Measurements from ENCODE around the gene NCS1.

DNA sequence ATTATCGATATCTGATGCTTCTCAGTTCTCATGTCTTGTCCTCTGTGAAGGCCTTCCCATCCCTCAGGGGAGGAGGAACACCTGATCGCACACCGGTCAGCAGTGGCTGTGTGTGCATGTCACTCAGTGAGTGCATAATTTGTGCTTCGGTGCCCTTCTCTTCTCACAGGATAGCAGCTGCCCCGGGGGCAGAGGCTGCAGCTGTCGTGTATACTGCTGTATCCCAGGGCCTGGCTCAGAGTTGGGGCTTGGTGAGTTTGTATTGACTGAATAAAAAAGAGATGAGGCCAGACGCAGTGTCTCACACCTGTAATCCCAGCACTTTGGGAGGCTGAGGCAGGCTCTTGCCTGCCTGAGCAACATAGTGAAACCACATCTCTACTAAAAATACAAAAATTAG lies 49.7 kb upstream of the NCS1 start:
- TF ChIP-seq, protein P1, sequence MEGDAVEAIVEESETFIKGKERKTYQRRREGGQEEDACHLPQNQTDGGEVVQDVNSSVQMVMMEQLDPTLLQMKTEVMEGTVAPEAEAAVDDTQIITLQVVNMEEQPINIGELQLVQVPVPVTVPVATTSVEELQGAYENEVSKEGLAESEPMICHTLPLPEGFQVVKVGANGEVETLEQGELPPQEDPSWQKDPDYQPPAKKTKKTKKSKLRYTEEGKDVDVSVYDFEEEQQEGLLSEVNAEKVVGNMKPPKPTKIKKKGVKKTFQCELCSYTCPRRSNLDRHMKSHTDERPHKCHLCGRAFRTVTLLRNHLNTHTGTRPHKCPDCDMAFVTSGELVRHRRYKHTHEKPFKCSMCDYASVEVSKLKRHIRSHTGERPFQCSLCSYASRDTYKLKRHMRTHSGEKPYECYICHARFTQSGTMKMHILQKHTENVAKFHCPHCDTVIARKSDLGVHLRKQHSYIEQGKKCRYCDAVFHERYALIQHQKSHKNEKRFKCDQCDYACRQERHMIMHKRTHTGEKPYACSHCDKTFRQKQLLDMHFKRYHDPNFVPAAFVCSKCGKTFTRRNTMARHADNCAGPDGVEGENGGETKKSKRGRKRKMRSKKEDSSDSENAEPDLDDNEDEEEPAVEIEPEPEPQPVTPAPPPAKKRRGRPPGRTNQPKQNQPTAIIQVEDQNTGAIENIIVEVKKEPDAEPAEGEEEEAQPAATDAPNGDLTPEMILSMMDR (IDR thresholded peaks at IDR 0.05): no peak
- TF ChIP-seq POLR2A (IDR thresholded peaks at IDR 0.05; ENCODE audit: low read depth) (no peak), POLR2AphosphoS5 (IDR thresholded peaks at IDR 0.05) (no peak), EP300 (IDR thresholded peaks at IDR 0.05) (no peak)

Data from esophagus muscularis mucosa (tissue), 4 donors.